ENCODE results near the gene GNG4.
"Not testable (repeated sequence)": the region's sequence is repeated elsewhere in the genome, so short reads cannot be mapped to it uniquely, and the experiment has no call there.

The GNG4 gene

DNA sequence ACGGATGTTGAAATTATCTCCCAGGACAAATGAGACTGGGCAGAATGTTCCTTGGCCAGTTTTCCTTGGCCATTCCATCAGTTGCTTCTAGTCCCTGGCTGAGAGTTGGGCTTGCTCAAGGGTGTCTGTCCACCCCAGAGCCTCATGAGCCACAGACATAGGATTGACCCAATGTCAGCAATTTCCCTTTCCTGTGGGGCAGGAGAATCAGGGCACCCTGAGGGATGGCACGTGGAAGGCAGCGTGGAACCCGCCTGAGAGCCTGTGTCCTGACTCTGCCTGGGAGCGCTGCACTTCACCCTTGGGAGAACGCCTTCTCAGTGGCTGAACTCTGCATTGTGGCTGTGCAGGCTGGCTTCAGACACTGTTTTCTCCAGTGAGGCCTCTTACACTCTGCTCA is 74.0 kb downstream of the GNG4 start:
- in situ Hi-C loops (cut with HindIII; ENCODE audit: low sequenced_read_pairs) = no loop called here
- no peak overlapping the region for H3K4me3 ChIP-seq (ENCODE audit: low read depth, low read length)
- TF ChIP-seq, protein P1, sequence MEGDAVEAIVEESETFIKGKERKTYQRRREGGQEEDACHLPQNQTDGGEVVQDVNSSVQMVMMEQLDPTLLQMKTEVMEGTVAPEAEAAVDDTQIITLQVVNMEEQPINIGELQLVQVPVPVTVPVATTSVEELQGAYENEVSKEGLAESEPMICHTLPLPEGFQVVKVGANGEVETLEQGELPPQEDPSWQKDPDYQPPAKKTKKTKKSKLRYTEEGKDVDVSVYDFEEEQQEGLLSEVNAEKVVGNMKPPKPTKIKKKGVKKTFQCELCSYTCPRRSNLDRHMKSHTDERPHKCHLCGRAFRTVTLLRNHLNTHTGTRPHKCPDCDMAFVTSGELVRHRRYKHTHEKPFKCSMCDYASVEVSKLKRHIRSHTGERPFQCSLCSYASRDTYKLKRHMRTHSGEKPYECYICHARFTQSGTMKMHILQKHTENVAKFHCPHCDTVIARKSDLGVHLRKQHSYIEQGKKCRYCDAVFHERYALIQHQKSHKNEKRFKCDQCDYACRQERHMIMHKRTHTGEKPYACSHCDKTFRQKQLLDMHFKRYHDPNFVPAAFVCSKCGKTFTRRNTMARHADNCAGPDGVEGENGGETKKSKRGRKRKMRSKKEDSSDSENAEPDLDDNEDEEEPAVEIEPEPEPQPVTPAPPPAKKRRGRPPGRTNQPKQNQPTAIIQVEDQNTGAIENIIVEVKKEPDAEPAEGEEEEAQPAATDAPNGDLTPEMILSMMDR (IDR thresholded peaks at IDR 0.05; ENCODE audit: low read depth, low read length) = no peak
- DNase-seq (ENCODE audit: low read depth, low spot score) = no peak

DNA sequence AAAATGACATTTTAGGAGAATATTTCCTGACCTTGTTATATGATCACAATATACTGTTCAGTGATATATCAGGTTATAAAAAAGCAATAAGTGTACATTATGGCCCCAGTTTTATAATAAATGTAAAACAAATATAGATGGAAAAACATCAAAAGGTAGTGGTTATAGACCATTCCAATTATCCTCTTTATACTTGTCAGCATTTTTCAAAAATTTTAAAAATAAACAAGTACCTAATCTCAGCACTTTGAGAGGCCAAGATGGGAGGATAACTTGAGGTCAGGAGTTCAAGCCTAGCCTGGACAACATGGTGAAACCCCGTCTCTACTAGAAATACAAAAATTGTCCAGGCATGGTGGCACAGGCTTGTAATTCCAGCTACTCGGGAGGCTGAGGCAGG is 75.7 kb downstream of the GNG4 start:
- DNase-seq (ENCODE audit: low read depth, low spot score) = no peak
- H3K4me3 ChIP-seq (ENCODE audit: low read depth, low read length) = no peak overlapping the region
- in situ Hi-C loops (cut with HindIII; ENCODE audit: low sequenced_read_pairs) = no loop called here
- TF ChIP-seq, protein P1 (IDR thresholded peaks at IDR 0.05; ENCODE audit: low read depth, low read length) = no peak

DNA sequence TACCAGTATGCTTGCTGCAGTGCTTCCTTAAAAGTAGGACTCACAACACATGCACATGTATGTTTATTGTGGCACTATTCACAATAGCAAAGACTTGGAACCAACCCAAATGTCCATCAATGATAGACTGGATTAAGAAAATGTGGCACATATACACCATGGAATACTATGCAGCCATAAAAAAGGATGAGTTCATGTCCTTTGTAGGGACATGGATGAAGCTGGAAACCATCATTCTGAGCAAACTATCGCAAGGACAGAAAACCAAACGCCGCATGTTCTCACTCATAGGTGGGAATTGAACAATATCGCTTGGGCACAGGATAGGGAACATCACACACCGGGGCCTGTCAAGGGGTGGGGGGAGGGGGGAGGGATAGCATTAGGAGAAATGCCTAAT is 76.6 kb downstream of the GNG4 start:
- H3K4me3 ChIP-seq (ENCODE audit: low read depth, low read length); in situ Hi-C loops (cut with HindIII; ENCODE audit: low sequenced_read_pairs); DNase-seq (ENCODE audit: low read depth, low spot score): not testable (repeated sequence)

DNA sequence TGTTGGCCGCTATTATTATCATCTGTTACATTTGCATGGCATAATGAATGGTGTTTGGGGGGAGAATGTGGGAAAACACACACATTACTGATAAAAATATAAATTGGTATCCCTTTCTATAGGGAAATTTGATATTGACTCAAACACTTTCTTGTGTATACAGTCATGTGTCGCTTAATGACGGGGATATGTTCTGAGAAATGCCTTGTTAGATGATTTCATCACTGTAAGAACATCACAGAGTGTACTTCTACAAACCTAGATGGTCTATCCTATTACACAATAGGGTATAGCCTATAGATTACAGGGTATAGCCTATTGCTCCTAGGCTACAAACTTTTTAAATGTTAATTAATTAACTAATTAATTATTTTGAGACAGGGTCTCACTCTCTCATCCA is 78.1 kb downstream of the GNG4 start:
- in situ Hi-C loops (cut with HindIII; ENCODE audit: low sequenced_read_pairs) = no loop called here
- no peak overlapping the region for H3K4me3 ChIP-seq (ENCODE audit: low read depth, low read length)
- no peak for DNase-seq (ENCODE audit: low read depth, low spot score)
- TF ChIP-seq, protein P1 (IDR thresholded peaks at IDR 0.05; ENCODE audit: low read depth, low read length) = no peak

DNA sequence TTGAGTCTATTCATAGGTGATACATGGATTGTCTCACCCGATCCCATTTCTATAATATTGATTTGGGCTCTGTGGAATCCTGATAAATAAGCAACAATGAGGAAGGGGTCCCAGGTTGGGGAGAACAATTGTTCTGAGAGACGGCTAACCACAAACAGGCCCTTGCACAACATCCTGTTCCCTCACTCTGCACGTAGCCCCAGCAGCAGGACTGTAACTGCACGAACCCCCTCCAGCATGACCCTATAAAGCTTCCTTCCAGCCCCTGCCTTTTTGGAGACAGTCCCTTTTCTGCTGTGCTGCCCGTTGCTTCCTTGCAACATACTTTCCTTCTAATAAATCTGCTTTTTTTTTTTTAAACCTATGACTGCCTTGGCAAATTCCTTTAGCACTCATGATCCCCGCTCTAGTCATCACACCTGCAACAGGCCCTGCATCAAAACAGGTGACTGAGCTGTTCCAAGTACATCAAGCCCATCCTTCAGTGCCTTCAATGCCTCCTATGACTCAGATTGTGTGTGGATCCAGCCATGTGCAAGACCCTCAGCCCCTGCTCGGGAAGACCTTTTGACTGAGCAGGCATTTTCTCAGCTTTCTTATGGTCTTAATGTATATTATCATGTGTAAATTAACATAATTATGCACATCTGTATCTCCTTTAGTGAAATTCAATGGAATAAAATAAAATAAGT is 81.6 kb downstream of the GNG4 start:
- in situ Hi-C loops (cut with HindIII; ENCODE audit: low sequenced_read_pairs) = no loop called here
- DNase-seq (ENCODE audit: low read depth, low spot score) = no peak

DNA sequence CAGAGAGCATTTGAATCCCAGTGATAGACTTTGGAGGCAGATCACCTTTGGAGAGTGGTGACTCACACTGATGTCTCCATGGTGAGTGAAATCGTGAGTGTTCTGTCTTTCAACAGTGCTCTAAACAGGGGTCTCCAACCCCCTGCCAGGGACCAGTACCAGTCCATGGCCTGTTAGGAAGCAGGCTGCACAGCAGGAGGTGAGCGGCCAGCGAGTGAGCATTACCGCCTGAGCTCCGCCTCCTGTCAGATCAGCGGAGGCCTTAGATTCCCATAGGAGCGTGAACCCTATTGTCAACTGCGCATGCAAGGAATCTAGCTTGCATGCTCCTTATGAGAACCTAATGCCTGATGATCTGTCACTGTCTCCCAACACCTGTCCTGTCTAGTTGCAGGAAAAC is 83.5 kb downstream of the GNG4 start:
- no peak overlapping the region for H3K4me3 ChIP-seq (ENCODE audit: low read depth, low read length)
- no peak for DNase-seq (ENCODE audit: low read depth, low spot score)
- TF ChIP-seq, protein P1 (IDR thresholded peaks at IDR 0.05; ENCODE audit: low read depth, low read length) = no peak
- in situ Hi-C loops (cut with HindIII; ENCODE audit: low sequenced_read_pairs) = no loop called here

More for the DNA sequence above, 81.6 kb downstream of the GNG4 start:
- TF ChIP-seq, protein P1 (IDR thresholded peaks at IDR 0.05; ENCODE audit: low read depth, low read length) = no peak
- no peak overlapping the region for H3K4me3 ChIP-seq (ENCODE audit: low read depth, low read length)

DNA sequence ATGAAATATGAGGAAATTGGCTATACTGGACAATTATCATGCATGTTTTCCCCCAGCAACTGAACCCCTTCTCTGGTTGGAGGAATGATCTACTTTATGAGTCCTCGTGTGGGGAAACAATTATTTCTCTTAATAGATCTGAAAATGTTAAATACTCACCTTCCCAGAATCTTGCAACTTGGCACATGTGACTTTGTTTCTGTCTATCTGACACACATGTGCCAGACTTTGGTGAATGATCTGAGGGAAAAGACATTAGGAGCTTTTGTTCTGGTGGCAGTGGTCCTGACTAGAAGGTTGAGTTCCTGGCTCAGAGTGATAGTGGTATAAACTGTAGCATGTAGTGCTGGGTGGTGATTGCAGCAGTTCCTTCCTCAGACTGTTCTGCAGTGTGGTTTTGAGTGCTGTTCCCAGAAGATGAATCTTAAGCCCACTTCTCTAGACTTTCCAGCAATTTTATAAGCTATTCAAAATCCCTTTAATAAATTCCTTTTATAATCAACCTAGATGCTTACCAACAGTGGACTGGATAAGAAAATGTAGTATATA is 86.0 kb downstream of the GNG4 start:
- no peak overlapping the region for H3K4me3 ChIP-seq (ENCODE audit: low read depth, low read length)
- TF ChIP-seq, protein P1 (IDR thresholded peaks at IDR 0.05; ENCODE audit: low read depth, low read length) = no peak
- in situ Hi-C loops (cut with HindIII; ENCODE audit: low sequenced_read_pairs) = no loop called here
- no peak for DNase-seq (ENCODE audit: low read depth, low spot score)
